HCT116 (cell line): ENCODE data around the gene OR4X1.

Experiments used
- ELF1 ChIP-seq: IDR thresholded peaks from 2 replicates; pipeline ENCODE4 v1.6.1; 2012; ENCODE audit warnings: low read depth, borderline replicate concordance
- EZH2 ChIP-seq: fragments of 200-600 bp; sonication (generic); IDR thresholded peaks from 2 replicates; pipeline ENCODE4 v1.6.1; 2017; ENCODE audit warnings: antibody characterized with exemption, mixed run types
- POLR2A ChIP-seq: IDR thresholded peaks from 2 replicates; pipeline ENCODE4 v1.7.0; 2011; ENCODE audit warnings: borderline replicate concordance; ENCODE audit not compliant: insufficient read depth, insufficient read length; ENCODE audit errors: extremely low read depth
- POLR2AphosphoS5 ChIP-seq: IDR thresholded peaks from 2 replicates; pipeline ENCODE4 v1.6.1; 2011; ENCODE audit warnings: mild to moderate bottlenecking, low read depth, low read length, moderate library complexity
- RAD21 ChIP-seq: IDR thresholded peaks from 2 replicates; pipeline ENCODE4 v1.6.1; 2012; ENCODE audit warnings: low read depth, mild to moderate bottlenecking
- REST ChIP-seq: IDR thresholded peaks from 2 replicates; pipeline ENCODE4 v1.6.1; 2012; ENCODE audit warnings: low read depth
- YY1 ChIP-seq: IDR thresholded peaks from 2 replicates; pipeline ENCODE4 v1.6.1; 2011; ENCODE audit warnings: low read length, low read depth, moderate library complexity, mild to moderate bottlenecking; ENCODE audit not compliant: insufficient replicate concordance; ENCODE audit errors: extremely low read depth
- TF ChIP-seq, protein P1 (sequence below), 3 experiments: fragments of 200-600 bp in 1 of 3; sonication (generic) in 1 of 3; IDR thresholded peaks in 2 of 3; conservative IDR thresholded peaks in 1 of 3; 2 replicates each; pipeline ENCODE4 v1.5.1; 2012 to 2017; ENCODE audit warnings: low read depth in 2 of 3, low read length in 2 of 3, antibody characterized with exemption in 1 of 3, borderline replicate concordance in 1 of 3, control low read depth in 1 of 3, mild to moderate bottlenecking in 1 of 3, mixed read lengths in 1 of 3, mixed run types in 1 of 3, moderate library complexity in 1 of 3; ENCODE audit not compliant: insufficient read depth in 1 of 3

DNA sequence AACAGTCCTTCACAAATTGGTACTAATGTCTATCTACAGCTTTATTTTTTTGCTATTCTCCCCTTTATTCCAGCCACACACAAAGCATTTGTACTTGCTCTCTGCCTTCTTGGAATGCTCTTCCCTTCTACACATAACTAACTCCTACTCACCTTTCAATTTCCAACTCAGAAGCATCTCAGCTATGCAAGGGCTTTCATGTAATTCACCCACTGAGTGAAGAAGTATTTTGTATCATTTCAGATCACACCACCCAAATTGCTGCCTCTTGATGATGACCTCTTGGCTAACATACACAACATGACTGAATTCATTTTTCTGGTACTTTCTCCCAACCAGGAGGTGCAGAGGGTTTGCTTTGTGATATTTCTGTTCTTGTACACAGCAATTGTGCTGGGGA, 18.9 kb upstream of the OR4X1 start, which contains the start of gene OR4X2:
- TF ChIP-seq EZH2: no peak
- TF ChIP-seq, protein P1, sequence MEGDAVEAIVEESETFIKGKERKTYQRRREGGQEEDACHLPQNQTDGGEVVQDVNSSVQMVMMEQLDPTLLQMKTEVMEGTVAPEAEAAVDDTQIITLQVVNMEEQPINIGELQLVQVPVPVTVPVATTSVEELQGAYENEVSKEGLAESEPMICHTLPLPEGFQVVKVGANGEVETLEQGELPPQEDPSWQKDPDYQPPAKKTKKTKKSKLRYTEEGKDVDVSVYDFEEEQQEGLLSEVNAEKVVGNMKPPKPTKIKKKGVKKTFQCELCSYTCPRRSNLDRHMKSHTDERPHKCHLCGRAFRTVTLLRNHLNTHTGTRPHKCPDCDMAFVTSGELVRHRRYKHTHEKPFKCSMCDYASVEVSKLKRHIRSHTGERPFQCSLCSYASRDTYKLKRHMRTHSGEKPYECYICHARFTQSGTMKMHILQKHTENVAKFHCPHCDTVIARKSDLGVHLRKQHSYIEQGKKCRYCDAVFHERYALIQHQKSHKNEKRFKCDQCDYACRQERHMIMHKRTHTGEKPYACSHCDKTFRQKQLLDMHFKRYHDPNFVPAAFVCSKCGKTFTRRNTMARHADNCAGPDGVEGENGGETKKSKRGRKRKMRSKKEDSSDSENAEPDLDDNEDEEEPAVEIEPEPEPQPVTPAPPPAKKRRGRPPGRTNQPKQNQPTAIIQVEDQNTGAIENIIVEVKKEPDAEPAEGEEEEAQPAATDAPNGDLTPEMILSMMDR (IDR thresholded peaks at IDR 0.05 in 2 of 3, conservative IDR thresholded peaks at IDR 0.05 in 1 of 3; ENCODE audit: borderline replicate concordance in 1 of 3, insufficient read depth in 1 of 3, low read depth in 2 of 3, low read length in 2 of 3): no peak
- no peak for TF ChIP-seq YY1
- TF ChIP-seq POLR2AphosphoS5: no peak
- no peak for TF ChIP-seq POLR2A
- no peak for TF ChIP-seq RAD21
- no peak for TF ChIP-seq REST
- no peak for TF ChIP-seq ELF1
